Brain microvascular endothelial cell (primary cell): ENCODE measurements around the gene ISLR.

Source experiments
- DNase-seq: peaks from one replicate; pipeline ENCODE4 v3.0.0-alpha.2; 2020
- H3K27ac ChIP-seq: fragments of 250-450 bp; sonication (Bioruptor Pico); 2 replicates; pipeline ENCODE4 v1.5.1; 2020; ENCODE audit warnings: mild to moderate bottlenecking, moderate library complexity
- H3K27me3 ChIP-seq: fragments of 250-450 bp; sonication (Bioruptor Pico); replicated peaks from 2 replicates; pipeline ENCODE4 v1.5.1; 2020; ENCODE audit warnings: mild to moderate bottlenecking
- H3K36me3 ChIP-seq: fragments of 250-450 bp; sonication (Bioruptor Pico); replicated peaks from 2 replicates; pipeline ENCODE4 v1.5.1; 2020; ENCODE audit warnings: mild to moderate bottlenecking
- H3K4me3 ChIP-seq: 2 replicates; pipeline ENCODE4 v1.5.1; 2011; ENCODE audit warnings: low read depth, mild to moderate bottlenecking, control low read depth, low read length, moderate library complexity
- CTCF ChIP-seq: IDR thresholded peaks from 2 replicates; pipeline ENCODE4 v1.5.1; 2011; ENCODE audit warnings: low read depth, mild to moderate bottlenecking, moderate library complexity, low read length, control low read depth, inconsistent platforms; ENCODE audit errors: missing control alignments
- in situ Hi-C: cut with HindIII; loops from 2 replicates; pipeline ENCODE4 v1.10.0; 2017; ENCODE audit warnings: low sequenced_read_pairs, low pct_ligation_motif_present

Gene ISLR

GRCh38 chr15:74209997-74210671 is 36.6 kb downstream of the ISLR start:
- Histone ChIP-seq H3K4me3 (no peak overlapping the region), H3K36me3 (no peaks in the 10 kb centered on the region), H3K27me3 (no peaks in the 10 kb centered on the region), H3K27ac (peak overlapping the region; percentile 54)
- in situ Hi-C loops, result no loop called here
- DNase-seq, result peak; percentile 90
- TF ChIP-seq CTCF, result no peak

DNA sequence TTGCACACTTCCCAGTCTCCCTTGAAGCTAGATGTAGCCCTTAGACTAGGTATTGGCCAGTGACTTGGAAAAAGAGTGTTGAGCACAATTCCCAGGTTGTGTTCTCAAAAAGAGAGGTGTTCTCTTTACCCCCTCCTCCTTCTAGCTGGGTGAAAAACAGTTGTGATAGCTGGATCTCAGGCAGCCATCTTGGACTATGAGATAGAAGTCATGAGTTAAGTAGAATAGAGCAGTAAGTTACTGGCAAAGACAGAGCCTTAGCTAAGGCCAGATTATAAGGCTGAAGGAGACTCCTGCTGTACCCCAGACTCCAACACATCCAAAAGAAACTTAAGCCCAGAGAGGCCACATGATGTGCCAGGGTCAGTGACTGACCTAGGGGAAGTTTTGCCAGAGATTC is 37.2 kb downstream of the ISLR start:
- in situ Hi-C loops, result no loop called here
- no peak for DNase-seq
- H3K36me3 ChIP-seq, result no peaks in the 10 kb centered on the region
- no peaks in the 10 kb centered on the region for H3K27me3 ChIP-seq
- no peak for TF ChIP-seq CTCF
- H3K27ac ChIP-seq, result peak overlapping the region; percentile 54
- H3K4me3 ChIP-seq, result no peak overlapping the region

DNA sequence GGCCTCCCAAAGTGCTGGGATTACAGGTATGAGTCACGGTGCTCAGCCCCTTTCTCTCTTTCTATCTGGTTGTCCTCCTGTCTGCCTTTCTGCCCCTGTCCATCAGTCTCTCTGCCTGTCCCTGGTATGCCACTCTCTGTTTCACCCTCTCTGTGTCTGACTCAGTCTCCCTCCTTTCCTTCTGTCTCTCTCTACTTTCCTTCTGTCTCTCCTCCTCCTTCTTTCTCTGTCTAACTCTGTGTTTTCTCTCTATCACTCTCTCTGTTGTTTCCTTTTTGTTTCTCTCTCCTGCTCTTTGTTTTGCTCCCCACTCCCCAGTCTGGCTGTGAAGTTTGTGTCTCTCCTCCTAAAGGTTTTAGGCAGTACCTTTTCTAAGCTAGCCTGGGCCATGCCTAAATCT is 38.1 kb downstream of the ISLR start:
- no peak for DNase-seq
- in situ Hi-C loops, result no loop called here

DNA sequence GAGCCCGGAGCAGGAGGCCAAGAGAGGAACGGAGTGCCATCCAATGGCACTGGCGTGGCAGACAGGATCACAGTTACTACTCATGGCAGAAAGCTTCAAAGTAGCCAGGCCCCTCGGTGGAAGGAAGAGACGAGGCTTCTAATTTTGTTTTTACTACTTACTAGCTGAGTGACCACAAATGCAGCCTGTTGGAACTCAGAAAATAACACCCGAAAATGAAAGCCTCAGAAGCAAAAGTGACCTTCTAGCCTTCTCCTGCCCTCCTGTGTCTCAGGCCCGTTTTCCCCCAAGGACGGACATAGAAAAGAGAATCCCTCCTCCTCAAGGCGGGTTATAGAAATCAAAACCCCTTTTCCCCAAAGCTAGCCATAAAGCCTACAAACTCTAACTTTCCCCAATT is 39.0 kb downstream of the ISLR start:
- in situ Hi-C loops, result no loop called here
- H3K27ac ChIP-seq, result no peak overlapping the region
- DNase-seq, result no peak
- H3K4me3 ChIP-seq, result no peak overlapping the region
- no peaks in the 10 kb centered on the region for H3K36me3 ChIP-seq
- TF ChIP-seq CTCF, result no peak
- H3K27me3 ChIP-seq, result no peaks in the 10 kb centered on the region

More for the DNA sequence above, 38.1 kb downstream of the ISLR start:
- H3K36me3 ChIP-seq, result no peaks in the 10 kb centered on the region
- no peak for TF ChIP-seq CTCF
- H3K27me3 ChIP-seq, result no peaks in the 10 kb centered on the region
- no peak overlapping the region for H3K27ac ChIP-seq
- no peak overlapping the region for H3K4me3 ChIP-seq

- H3K4me3 ChIP-seq, result no peak overlapping the region
- in situ Hi-C loops, result no loop called here
- DNase-seq, result no peak
- TF ChIP-seq CTCF, result no peak
- H3K27me3 ChIP-seq, result no peaks in the 10 kb centered on the region
- H3K36me3 ChIP-seq, result no peaks in the 10 kb centered on the region
- no peak overlapping the region for H3K27ac ChIP-seq
These were observed 40.4 kb downstream of the ISLR start for GRCh38 chr15:74213858-74214284.
